Heart left ventricle (tissue), 13 donors: ENCODE results near the gene SH3PXD2A.

Source experiments
- POLR2A ChIP-seq, 2 donors: fragments of 450-650 bp; IDR thresholded peaks; one replicate each; pipeline ENCODE4 v1.6.1; 2017; ENCODE audit warnings: antibody characterized with exemption in 2 of 2, mild to moderate bottlenecking in 2 of 2, moderate library complexity in 2 of 2
- TF ChIP-seq, protein P1 (sequence below), 12 donors: fragments of 200-600 bp; sonication (generic) in 4 of 12; IDR thresholded peaks; one replicate each; pipeline versions ENCODE4 v1.5.0 to v1.8.0; 2018 to 2022; ENCODE audit warnings: antibody characterized with exemption in 12 of 12, mild to moderate bottlenecking in 5 of 12
- donor health status: ischemic (EF 13 %, LVEDD 7.1; RV severe dilation, severe dysfunction).
- donor health status: DM: no; HTN: yes; CAD: no.
- donor health status: DM: no; HTN: no; CAD: no.
- donor health status: ischemic (EF 25% LVEDD 6.9; RV normal size, moderate dysfunction).
- donor health status: ischemic (EF 25% LVEDD 5.7; RV mildly dilated, moderate dysfunction).
- donor health status: ischemic (EF 35%, LVEDD 5.7; RV mildly dilated, moderate dysfunction).
- donor health status: nonischemic (EF 11% LVEDD 7.7; RV severe dilation, severe dysfunction).
- donor health status: DM: yes; HTN: yes; CAD: no.
- donor health status: PGD.
- donor health status: ischemic (EF 29% LVEDD 5.4; RV normal size, mild dysfunction).
- donor health status: nonischemic (EF 23%, LVEDD 6.1; RV moderate dilation, normal function).

DNA sequence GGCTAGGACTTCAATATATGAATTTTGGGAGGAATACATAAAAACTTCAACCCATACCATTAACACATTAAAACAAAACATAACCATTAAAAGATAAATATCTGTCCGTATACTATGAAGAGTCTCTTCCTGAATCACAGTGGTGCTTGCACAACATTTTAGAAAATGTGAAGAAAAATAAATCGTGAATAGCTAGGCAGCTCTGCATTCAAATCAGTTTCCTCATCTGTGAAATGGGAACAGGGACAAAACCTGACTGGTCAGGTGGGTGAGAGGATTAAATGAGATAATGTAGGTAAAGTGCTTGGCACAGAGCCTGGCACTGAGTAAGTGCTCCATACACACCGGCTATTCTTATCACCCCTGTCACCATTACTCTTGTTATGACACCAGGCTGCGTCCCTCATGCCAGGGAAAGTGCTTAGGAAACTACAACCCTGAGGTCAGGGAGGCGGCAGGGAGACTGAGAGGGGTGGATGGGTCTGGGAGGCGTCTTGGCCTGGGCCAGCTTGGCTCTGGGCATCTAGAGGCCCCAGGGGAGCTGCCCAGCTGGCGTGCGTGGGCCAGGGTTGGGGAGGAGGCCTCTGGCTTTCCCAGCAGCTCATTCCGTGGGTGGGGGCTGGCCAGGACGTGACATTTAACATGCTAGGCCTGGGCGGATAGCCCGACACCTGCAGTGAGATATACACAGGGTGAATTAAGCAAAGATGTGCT is 78.3 kb downstream of the SH3PXD2A start:
- TF ChIP-seq POLR2A (IDR thresholded peaks at IDR 0.05) = no peak
- TF ChIP-seq, protein P1, sequence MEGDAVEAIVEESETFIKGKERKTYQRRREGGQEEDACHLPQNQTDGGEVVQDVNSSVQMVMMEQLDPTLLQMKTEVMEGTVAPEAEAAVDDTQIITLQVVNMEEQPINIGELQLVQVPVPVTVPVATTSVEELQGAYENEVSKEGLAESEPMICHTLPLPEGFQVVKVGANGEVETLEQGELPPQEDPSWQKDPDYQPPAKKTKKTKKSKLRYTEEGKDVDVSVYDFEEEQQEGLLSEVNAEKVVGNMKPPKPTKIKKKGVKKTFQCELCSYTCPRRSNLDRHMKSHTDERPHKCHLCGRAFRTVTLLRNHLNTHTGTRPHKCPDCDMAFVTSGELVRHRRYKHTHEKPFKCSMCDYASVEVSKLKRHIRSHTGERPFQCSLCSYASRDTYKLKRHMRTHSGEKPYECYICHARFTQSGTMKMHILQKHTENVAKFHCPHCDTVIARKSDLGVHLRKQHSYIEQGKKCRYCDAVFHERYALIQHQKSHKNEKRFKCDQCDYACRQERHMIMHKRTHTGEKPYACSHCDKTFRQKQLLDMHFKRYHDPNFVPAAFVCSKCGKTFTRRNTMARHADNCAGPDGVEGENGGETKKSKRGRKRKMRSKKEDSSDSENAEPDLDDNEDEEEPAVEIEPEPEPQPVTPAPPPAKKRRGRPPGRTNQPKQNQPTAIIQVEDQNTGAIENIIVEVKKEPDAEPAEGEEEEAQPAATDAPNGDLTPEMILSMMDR (IDR thresholded peaks at IDR 0.05) = no peak
